Stimulated activated CD8-positive, alpha-beta memory T cell treated with anti-CD3 and anti-CD28 coated beads, Interleukin-12 subunit alpha, Interleukin-12 subunit beta, amount 100 ng/mL, for 4 hours (primary cell): Measurements from ENCODE around the gene MKNK2.
"Not testable (repeated sequence)": the region's sequence is repeated elsewhere in the genome, so short reads cannot be mapped to it uniquely, and the experiment has no call there.

Experiments used
- DNase-seq: peaks from one replicate; pipeline ENCODE4 v3.0.0-alpha.2; 2020; ENCODE audit warnings: low read depth

MKNK2 gene

DNA sequence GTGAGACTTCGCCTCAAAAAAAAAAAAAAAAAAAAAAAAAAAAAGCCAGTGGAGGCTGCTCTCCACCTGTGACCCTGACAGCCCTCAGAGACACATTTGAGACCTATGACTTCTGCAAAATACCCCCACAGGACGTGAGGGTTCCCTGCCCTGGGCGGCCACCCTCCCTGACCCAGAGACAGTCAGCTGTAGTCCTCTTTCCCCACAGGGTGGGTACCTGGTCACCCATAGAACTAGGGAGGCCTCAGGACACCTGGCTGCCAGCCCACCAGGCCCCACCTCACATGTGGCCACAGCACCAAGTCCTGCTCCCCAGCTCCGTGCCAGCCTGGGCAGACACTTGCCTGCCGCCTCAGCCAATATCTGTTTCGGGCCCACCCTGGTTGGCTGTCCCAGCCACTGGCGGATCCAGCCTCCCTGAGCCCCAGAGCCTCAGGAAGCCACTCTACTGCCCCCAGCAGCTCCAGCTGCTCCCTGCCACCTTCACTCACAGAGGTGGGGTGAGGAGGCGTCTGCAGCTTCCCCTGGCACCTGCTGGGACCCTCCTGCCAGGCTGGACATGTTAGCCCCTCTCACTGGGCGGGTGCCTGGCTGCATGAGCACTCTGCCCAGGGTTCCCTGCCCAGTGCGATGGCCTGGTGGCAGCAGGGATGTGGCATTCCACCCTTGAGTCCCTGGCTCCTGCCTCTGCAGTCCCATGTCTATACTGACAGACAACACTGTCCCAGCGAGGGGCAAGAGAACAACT, 6.9 kb downstream of the MKNK2 start:
- no peak for DNase-seq

DNA sequence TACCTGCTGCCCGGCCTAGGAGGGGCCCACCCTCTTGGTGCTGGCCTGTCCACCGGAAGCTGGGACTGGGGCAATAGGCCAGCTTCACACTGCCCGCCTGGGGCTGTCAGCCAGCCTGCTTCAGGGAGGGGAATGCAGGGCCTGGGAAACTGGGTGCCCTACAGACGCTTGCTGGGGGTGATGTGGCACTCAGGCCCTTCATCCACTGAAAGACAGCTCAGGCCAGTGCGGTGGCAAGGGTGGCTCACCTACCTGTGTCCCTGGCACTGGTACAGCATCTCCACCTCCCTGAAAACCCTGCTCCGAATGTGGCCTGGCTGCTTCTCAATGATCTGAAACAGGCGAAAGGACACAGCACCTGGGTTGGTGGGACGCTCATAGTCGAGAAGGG, 7.8 kb downstream of the MKNK2 start:
- no peak for DNase-seq

DNA sequence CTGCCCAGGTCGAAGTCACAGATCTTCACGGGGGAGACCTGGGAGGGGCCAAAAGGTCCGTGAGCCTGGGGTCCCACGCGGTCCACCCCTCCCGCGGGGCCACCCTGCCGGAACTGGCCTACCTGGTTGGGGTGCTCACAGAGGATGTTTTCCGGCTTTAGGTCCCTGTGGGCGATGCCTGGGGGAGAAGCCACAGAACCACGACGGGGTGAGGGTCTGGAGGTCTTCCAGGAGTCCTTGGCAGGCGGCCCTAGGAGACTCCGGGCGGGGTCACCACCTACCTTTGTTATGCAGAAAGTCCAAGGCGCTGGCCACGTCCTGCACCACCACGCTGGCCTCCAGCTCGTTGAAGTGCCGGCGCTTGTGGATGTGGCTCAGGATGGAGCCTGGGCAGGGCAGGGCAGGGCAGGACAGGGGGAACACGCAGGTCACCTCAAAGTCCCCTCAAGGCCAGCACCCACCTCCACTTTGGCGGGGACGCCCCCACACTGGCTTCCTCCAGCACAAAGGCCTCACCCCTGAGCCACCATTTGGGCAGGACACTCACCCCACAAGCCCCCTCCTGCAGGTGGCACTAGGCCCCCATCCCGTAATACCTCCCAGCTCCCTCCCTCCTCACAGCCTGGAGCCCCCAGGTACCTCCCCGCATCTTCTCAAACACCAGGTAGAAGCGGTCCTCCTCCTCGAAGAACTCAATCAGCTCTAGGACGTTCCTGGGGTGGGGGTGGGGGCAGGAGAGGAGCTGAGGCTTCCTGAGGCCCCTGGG, 8.4 kb downstream of the MKNK2 start:
- DNase-seq: no peak

DNA sequence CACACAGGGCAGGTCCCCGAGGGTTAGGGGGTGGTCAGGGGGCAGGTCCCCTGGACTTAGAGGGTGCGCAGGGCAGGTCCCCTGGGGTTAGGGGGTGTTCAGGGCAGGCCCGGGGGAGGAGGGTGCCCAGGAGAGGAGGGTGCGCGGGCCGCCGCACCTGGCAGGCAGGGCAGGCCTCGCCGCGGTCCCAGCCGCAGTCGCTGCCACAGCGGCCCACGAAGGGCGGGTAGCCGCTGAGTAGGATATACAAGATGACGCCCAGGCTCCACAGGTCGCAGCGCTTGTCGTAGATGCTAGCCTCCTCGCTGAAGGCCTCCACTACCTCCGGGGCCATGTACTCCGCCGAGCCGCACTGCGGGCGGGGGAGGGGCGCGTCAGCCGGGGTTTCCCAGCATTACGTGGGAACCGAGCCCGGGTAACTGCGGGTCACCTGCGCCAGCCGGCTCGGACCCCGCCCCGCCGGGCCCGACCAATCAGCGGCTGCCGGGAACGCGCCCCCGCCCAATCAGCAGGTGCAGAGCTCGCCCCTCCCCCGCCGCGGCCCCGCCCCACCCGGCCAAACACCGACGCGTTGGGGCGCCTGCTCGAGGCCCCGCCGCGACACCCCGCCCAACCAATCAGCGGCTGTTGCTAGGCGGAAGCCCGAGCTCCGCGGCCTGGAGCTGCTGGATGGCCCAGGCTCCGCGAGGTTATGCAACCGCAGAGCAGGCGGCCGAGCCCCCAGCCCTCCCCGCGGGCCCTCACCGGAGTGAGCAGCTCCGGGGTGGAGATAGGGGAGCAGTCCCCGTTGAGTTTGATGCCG, 9.2 kb downstream of the MKNK2 start:
- DNase-seq: peak; percentile 100

DNA sequence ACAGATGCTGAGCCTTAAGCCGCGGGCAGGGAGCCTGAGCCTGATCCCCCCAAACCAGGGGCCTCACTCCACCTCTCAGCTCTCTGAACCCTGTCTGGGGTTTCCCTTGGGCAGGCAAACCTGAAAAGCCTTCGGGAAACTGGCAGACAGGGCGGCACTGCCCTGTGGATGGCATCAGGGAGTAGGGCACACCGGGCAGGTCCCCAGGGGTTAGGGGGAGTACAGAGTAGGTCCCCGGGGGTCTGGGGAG, 9.7 kb downstream of the MKNK2 start:
- DNase-seq: no peak

DNA sequence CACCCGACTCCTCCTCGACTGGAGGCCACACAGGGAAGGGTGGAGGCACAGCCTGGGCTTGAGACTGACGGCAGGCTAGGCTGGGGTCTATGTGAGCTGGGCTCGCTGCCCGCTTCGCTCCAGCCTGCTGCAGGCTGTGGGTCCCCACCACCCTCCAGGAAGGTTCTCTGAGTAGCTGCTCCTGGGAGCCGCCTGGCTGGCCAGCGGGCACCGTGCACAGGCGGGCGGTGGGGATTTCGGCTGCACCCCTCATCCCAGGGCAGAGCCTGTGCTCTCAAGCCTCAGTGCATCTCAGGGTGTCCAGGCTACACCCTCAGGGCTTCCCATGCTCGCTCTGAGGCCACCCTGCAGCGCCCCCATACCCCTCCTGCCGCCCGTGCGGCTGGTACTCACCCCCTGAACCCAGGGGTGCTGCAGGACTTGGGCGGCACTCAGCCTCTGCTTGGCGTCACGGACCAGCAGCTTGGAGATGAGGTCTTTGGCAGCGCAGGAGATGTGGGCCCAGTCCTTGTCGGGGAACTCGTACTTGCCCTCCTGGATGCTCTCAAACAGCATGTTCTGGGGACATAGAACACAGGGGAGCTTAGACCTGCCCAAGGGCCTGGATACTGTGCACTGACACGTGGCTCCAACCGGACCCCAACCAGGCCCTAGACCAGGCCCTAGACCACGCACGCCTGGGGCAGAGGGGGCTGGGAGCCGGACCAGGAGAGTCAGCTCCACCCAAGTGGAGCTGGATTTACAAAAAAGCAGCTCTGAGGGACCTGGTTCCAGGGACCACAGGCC, 10.2 kb downstream of the MKNK2 start:
- DNase-seq: no peak

GRCh38 chr19:2039959-2040646, 10.9 kb downstream of the MKNK2 start:
- no peak for DNase-seq

GRCh38 chr19:2039089-2039958, 11.7 kb downstream of the MKNK2 start:
- no peak for DNase-seq

DNA sequence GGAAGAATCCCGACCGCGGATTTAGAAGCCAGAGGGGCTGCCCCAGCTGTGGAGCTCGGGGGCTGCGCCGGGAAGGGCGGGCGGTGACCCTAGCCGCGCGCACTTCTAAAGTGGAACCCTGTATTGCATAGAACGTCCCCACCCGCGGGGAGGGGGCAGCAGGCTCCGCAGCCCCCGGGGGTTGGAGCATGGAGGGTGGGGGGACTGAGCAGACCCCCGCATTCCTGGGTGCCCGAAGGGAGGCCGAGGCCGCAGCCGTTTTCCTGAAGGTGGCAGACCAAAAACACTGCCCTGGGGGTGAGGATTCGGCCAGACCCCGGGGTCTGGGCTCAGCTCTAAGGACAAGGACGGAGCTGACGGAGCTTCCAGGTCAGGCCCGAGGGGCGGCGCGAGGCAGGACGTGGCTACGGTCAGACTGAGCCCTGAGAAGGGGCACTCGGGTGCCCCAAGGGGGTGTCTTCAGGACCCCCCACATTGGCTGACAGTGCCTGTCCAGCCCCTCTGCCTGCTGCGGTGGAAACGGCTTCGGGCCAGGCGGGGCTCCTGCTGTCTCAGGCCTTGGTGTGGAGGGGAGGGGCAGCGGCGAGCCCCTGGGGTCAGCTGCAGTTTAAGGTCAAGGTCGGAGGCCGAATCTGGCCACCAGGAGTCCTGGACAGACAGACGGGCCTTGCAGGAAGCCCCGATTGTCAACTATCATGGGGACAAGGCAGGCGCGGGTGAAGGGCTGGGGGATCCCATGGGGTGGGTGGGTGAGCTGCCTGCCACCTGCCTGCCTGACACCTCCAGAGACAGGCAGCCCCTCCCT, 12.6 kb downstream of the MKNK2 start:
- DNase-seq: no peak

GRCh38 chr19:2037651-2038255, 13.3 kb downstream of the MKNK2 start:
- no peak for DNase-seq

DNA sequence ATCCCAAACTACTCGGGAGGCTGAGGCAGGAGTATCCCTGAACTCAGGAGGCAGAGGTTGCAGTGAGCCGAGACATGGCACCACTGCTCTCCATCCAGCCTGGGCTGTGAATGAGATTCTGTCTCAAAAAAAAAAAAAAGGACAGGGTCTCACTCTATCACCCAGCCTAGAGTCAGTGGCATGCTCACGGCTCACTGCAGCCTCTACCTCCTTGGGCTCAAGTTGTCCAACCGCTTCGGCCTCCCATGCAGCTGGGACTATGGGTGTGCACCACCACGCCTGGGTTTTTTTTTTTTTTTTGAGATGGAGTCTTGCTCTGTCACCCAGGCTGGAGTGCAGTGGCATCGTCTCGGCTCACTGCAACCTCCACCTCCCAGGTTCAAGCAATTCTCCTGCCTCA, 14.6 kb downstream of the MKNK2 start:
- DNase-seq: no peak

- DNase-seq: no peak
Measured at GRCh38 chr19:2035590-2035991, 15.5 kb downstream of the MKNK2 start.

DNA sequence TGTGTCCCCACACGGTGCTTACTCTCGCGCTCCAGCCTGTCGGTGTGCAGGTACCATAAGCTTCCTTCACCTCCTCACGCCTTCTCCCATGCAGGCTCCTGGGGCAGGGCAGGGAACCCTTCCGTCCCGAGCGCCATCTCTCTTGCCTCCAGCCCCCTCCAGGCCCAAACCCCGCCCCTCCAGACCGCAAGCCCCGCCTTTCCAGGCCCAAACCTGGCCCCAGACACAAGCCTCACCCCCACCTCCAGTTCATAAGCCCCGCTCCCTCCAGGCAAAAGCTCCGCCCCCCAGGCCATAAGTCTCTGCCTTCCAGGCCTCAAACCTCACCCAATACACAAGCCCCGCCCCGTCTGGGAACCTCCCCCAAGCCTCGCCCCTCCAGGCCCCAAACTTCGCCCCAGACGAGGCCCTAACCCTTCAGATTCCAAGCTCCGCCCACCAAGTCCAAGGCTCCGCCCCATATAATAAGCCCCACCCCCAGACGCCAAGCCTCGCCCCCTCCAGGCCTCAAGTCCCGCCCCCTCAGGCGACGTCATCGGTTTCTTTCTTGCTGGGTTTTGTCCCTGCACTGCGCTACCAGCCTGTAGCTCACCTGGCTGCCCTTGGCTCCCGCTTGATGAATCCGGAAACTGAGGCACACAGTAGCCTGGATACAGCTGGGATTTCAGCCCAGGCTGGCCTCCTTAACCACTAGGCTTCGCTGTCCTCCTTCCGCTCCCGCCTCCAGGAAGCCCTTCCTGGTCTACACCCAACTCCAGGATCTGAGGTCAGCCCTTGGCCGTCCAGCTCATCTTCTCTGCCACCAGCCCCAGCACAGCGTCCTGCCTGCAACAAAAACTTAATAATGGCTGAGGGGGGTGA, 16.1 kb downstream of the MKNK2 start:
- DNase-seq: peak; percentile 27

DNA sequence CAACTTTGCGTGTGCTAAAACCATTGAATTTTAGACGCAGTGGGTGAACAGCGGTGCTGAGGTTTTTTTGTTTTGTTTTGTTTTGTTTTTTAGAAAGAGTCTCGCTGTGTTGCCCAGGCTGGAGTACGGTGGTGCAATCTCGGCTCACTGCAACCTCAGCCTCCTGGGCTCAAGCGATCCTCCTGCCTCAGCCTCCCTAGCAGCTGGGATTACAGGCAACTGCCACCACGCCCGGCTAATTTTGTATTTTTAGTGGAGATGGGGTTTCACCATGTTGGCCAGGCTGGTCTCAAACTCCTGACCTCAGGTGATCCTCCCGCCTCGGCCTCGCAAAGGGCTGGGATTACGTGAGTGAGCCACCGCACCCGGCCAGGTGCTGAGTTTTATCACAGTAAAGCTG, 16.8 kb downstream of the MKNK2 start:
- not testable (repeated sequence) for DNase-seq

DNA sequence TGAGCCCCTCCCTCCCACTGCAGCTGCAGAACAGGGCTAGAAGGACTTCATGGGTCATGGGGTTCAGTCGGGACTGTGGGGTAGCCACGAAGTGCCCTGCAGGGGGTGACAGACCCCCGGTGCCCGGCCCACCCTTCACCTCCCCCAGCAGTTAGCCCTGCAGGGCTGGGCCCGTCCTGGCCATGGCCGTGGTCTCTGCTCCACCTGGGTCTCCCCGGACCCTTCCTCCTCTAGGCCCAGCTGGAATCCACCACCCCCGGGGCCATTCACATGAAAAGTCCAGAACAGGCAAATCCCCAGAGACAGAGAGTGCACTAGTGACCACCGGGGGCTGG, 17.3 kb downstream of the MKNK2 start:
- DNase-seq: no peak

DNA sequence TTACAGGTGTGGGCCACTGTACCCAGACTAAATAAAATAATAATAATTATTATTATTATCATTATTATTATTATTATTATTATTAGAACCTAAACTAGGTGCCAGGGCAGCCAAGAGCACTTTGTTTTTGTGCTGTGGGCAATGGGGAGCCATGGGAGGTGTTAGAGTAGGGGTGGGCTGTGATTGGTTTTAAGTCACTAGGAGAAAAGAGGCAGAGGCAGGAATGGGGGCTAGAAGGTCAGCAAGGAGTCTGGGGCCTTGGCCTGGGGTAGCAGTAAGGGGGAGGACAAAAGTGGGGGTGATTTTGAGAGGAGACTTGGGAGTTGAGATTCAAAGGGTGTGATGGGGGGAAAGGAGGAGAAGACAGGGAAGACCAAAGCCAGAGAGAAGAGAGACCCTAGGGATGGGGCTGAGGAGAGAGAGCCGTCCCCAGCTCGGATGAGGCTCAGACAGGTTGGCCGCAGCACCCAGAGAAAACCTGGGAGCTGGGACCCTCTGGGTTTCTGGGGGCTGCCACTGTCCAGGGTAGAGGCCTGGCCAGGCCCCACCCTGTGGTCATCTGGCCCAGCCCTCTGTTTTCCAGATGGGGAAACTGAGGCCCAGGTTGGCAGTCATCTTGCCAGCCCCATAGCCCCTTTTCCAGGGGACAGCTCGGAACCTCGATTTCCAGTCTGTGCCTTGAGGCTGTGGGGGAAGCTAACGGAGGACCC, 17.8 kb downstream of the MKNK2 start:
- DNase-seq: no peak

GRCh38 chr19:2032296-2032941, 18.6 kb downstream of the MKNK2 start:
- no peak for DNase-seq
